IMR-90 (cell line): ENCODE data around the gene PXN. TPM values are rescaled to one million over a fixed set of nuclear protein-coding genes. Genes with fewer than 3 reads are reported as not detected.

Experiments used
- ATAC-seq: fragments of 200-7000 bp; cut with Tn5 transposase; 2 replicates; pipeline ENCODE4 v1.9.1; 2020; ENCODE audit warnings: low read depth, mild to moderate bottlenecking, moderate library complexity
- BruUV-seq: library from RNA; stranded (reverse); fragments of 400-500 nt; replicated peaks from 2 replicates; lab custom pipeline; 2021; lab: Mats Ljungman, UMichigan
- CTCF ChIA-PET: fragments of 300-600 bp; formaldehyde crosslinking; extraction: SDS; loops from one replicate; lab custom pipeline; 2021; ENCODE audit warnings: antibody characterized with exemption; lab: Yijun Ruan, JAX
- POLR2A ChIA-PET: fragments of 300-600 bp; sonication (Branson Sonifier 250); formaldehyde crosslinking; loops from one replicate; lab custom pipeline; 2022; ENCODE audit warnings: antibody characterized with exemption; ENCODE audit not compliant: unreplicated experiment; lab: Charles Lee
- DNase-seq: peaks from one replicate; pipeline ENCODE4 v3.0.0; 2013
- H2AFZ ChIP-seq: replicated peaks from 2 replicates; pipeline ENCODE3; 2013; ENCODE audit warnings: low read length, mild to moderate bottlenecking; ENCODE audit not compliant: poor library complexity
- H2AK5ac ChIP-seq: 2 replicates; pipeline ENCODE4 v1.6.1; 2013; ENCODE audit warnings: low read depth, low read length, inconsistent platforms
- H2AK9ac ChIP-seq: replicated peaks from 2 replicates; pipeline ENCODE3; 2013; ENCODE audit warnings: mild to moderate bottlenecking, low read depth, low read length, moderate library complexity; ENCODE audit not compliant: poor library complexity
- H2BK120ac ChIP-seq: 2 replicates; pipeline ENCODE4 v1.6.1; 2013; ENCODE audit warnings: low read depth, low read length, inconsistent platforms
- H2BK15ac ChIP-seq: 3 replicates; pipeline ENCODE4 v1.6.1; 2013; ENCODE audit warnings: low read depth, low read length, inconsistent platforms
- H2BK20ac ChIP-seq: 2 replicates; pipeline ENCODE4 v1.6.1; 2013; ENCODE audit warnings: low read depth, mild to moderate bottlenecking, inconsistent platforms, low read length, moderate library complexity
- H2BK5ac ChIP-seq: 2 replicates; pipeline ENCODE4 v1.6.1; 2013; ENCODE audit warnings: mild to moderate bottlenecking, low read depth, low read length, inconsistent platforms; ENCODE audit not compliant: poor library complexity, severe bottlenecking
- H3K14ac ChIP-seq: replicated peaks from 2 replicates; pipeline ENCODE4 v1.6.1; 2013; ENCODE audit warnings: low read depth, low read length, inconsistent platforms
- H3K18ac ChIP-seq: 2 replicates; pipeline ENCODE4 v1.6.1; 2013; ENCODE audit warnings: low read depth, low read length, control low read depth
- H3K23ac ChIP-seq: 2 replicates; pipeline ENCODE4 v1.6.1; 2013; ENCODE audit warnings: low read depth, low read length, inconsistent platforms
- H3K27ac ChIP-seq: 2 replicates; pipeline ENCODE4 v1.5.1; 2013; ENCODE audit warnings: mild to moderate bottlenecking, control low read depth, low read length; ENCODE audit not compliant: insufficient read depth
- H3K27me3 ChIP-seq: 2 replicates; pipeline ENCODE4 v1.6.1; 2013; ENCODE audit warnings: low read length; ENCODE audit not compliant: control insufficient read depth, insufficient read depth
- H3K36me3 ChIP-seq: 2 replicates; pipeline ENCODE4 v1.6.1; 2013; ENCODE audit warnings: low read length, mixed read lengths; ENCODE audit not compliant: control insufficient read depth, insufficient read depth
- H3K4ac ChIP-seq: 2 replicates; pipeline ENCODE4 v1.6.1; 2013; ENCODE audit warnings: low read depth, low read length, inconsistent platforms
- H3K4me1 ChIP-seq: 2 replicates; pipeline ENCODE4 v1.6.1; 2013; ENCODE audit warnings: low read length, mixed read lengths; ENCODE audit not compliant: control insufficient read depth, insufficient read depth
- H3K4me2 ChIP-seq: 2 replicates; pipeline ENCODE4 v1.6.1; 2013; ENCODE audit warnings: low read depth, mild to moderate bottlenecking, control low read depth, low read length, moderate library complexity
- H3K4me3 ChIP-seq: 2 replicates; pipeline ENCODE4 v1.5.1; 2013; ENCODE audit warnings: low read depth, mild to moderate bottlenecking, control low read depth, low read length, moderate library complexity; ENCODE audit not compliant: insufficient read depth
- H3K56ac ChIP-seq: 2 replicates; pipeline ENCODE4 v1.6.1; 2013; ENCODE audit warnings: low read length, inconsistent platforms; ENCODE audit not compliant: insufficient read depth; ENCODE audit errors: extremely low read depth
- H3K79me1 ChIP-seq, 2 experiments: 2 replicates each; pipeline ENCODE4 v1.6.1; 2013; ENCODE audit warnings: low read length in 2 of 2, inconsistent platforms in 1 of 2, low read depth in 1 of 2
- H3K9ac ChIP-seq: 2 replicates; pipeline ENCODE4 v1.6.1; 2013; ENCODE audit warnings: low read depth, low read length, control low read depth
- H3K9me1 ChIP-seq: 2 replicates; pipeline ENCODE4 v1.6.1; 2013; ENCODE audit warnings: low read length, inconsistent platforms; ENCODE audit not compliant: insufficient read depth
- H3K9me3 ChIP-seq: 2 replicates; pipeline ENCODE4 v1.6.1; 2013; ENCODE audit warnings: low read length; ENCODE audit not compliant: control insufficient read depth, insufficient read depth
- H4K20me1 ChIP-seq: 2 replicates; pipeline ENCODE4 v1.6.1; 2013; ENCODE audit warnings: low read length, inconsistent platforms; ENCODE audit not compliant: insufficient read depth
- H4K5ac ChIP-seq: 2 replicates; pipeline ENCODE4 v1.6.1; 2013; ENCODE audit warnings: mild to moderate bottlenecking, low read depth, low read length, control low read depth
- H4K8ac ChIP-seq, 2 experiments: 2 replicates each; pipeline ENCODE4 v1.6.1; 2013; ENCODE audit warnings: low read depth in 2 of 2, low read length in 2 of 2, control low read depth in 1 of 2, inconsistent platforms in 1 of 2
- H4K91ac ChIP-seq: 2 replicates; pipeline ENCODE4 v1.6.1; 2013; ENCODE audit warnings: low read depth, low read length, inconsistent platforms; ENCODE audit not compliant: insufficient read depth
- BHLHE40 ChIP-seq: fragments of 150-350 bp; IDR thresholded peaks from 2 replicates; pipeline ENCODE4 v1.6.1; 2016; ENCODE audit warnings: mild to moderate bottlenecking, low read depth, low read length
- CEBPB ChIP-seq: IDR thresholded peaks from 2 replicates; pipeline ENCODE4 v1.6.1; 2012; ENCODE audit warnings: low read depth, low read length, improper control_type of control experiment
- CHD1 ChIP-seq: IDR thresholded peaks from 2 replicates; pipeline ENCODE4 v1.6.1; 2012; ENCODE audit warnings: low read depth, low read length, improper control_type of control experiment
- ELK1 ChIP-seq: fragments of 150-350 bp; IDR thresholded peaks from 2 replicates; pipeline ENCODE4 v1.6.1; 2016; ENCODE audit warnings: low read depth, mild to moderate bottlenecking, low read length, moderate library complexity, borderline replicate concordance
- MAFK ChIP-seq: IDR thresholded peaks from 2 replicates; pipeline ENCODE4 v1.6.1; 2012; ENCODE audit warnings: low read depth, low read length, improper control_type of control experiment
- NFE2L2 ChIP-seq: fragments of 150-350 bp; IDR thresholded peaks from 2 replicates; pipeline ENCODE4 v1.6.1; 2016; ENCODE audit warnings: low read depth, mild to moderate bottlenecking, low read length
- POLR2A ChIP-seq: IDR thresholded peaks from 2 replicates; pipeline ENCODE4 v1.6.1; 2012; ENCODE audit warnings: mild to moderate bottlenecking, low read depth, low read length
- RAD21 ChIP-seq: IDR thresholded peaks from 2 replicates; pipeline ENCODE4 v1.6.1; 2012; ENCODE audit warnings: low read length, improper control_type of control experiment
- RFX5 ChIP-seq: IDR thresholded peaks from 2 replicates; pipeline ENCODE4 v1.8.0; 2012; ENCODE audit warnings: low read depth, mild to moderate bottlenecking, low read length, moderate library complexity
- WGBS, 2 experiments: methylation state at CpG; one replicate each; pipeline versions ENCODE4 v1.1.5 to v1.1.7; 2013; ENCODE audit warnings: missing lambda C conversion rate in 2 of 2; ENCODE audit not compliant: insufficient read length in 1 of 2; ENCODE audit errors: extremely low coverage in 2 of 2; 5-methylcytosine and 5-hydroxymethylcytosine counted together
- dilution Hi-C: fragments of 300-500 bp; cut with HindIII; formaldehyde crosslinking; loops from one replicate; pipeline ENCODE4 v1.14.3; 2018; ENCODE audit warnings: low sequenced_read_pairs; ENCODE audit not compliant: unreplicated experiment
- in situ Hi-C: fragments of 300-500 bp; cut with MboI; formaldehyde crosslinking; loops from 3 replicates; pipeline ENCODE4 v1.14.3; 2019; ENCODE audit warnings: low sequenced_read_pairs, inconsistent platforms, mixed read lengths
- intact Hi-C: fragments of 100-400 bp; cut with micrococcal nuclease; formaldehyde crosslinking; loops from 2 replicates; pipeline ENCODE4 v1.10.0; 2022
- polyA plus RNA-seq, 3 experiments: library from polyadenylated mRNA; depleted of rRNA; stranded (reverse); fragments of >200 nt; gene quantifications; 2 replicates each; pipeline ENCODE4 v1.2.3, GENCODE V29; 2012; ENCODE audit warnings: low replicate concordance in 1 of 3
- total RNA-seq: library from RNA; depleted of rRNA; stranded (reverse); fragments of >200 nt; gene quantifications from 2 replicates; pipeline ENCODE4 v1.2.3, GENCODE V29; 2012

Gene PXN
- total and polyA plus RNA-seq, 2 of the 4 experiments (the other 2 are of a cell fraction): 46.6 to 134 TPM

DNA sequence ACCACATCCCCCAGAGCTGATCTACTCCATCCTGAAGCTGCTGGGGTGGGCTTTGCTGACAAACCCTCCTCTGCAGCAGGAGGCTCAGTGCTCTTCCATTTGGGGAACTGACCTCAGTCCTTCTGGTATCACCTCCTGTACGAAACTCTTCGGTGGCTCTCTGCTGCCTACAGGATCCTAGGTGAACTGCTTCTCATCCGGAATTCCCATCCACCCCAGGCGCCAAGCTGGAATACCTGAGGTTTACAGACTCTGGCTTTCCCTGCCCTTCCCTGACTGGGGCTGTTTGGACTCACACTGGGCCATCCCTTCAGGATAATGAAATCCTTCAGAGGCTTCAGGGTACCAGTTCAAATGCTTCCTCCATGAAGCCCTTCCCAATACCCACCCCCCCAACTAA, 97.2 kb downstream of the PXN start:
- no peak overlapping the region for H2AK5ac ChIP-seq
- TF ChIP-seq POLR2A (no peak), MAFK (no peak), BHLHE40 (no peak), CHD1 (no peak), CEBPB (no peak), NFE2L2 (no peak), RFX5 (no peak), ELK1 (no peak), RAD21 (no peak)
- no peak overlapping the region for H3K27ac ChIP-seq
- no peak overlapping the region for H3K23ac ChIP-seq
- no peak overlapping the region for H3K4me2 ChIP-seq
- H2BK120ac ChIP-seq: no peak overlapping the region
- peaks cover 55% of the 10 kb centered on the region for H3K36me3 ChIP-seq
- peaks cover 4% of the 10 kb centered on the region; the same call in 1 of the 2 replicates for H4K20me1 ChIP-seq
- H2BK15ac ChIP-seq: no peak overlapping the region
- H3K14ac ChIP-seq: no peak overlapping the region
- H3K9me3 ChIP-seq: no peaks in the 10 kb centered on the region
- no peak overlapping the region for H2AFZ ChIP-seq
- H3K79me1 ChIP-seq: peaks cover 3 to 12% of the 10 kb centered on the region in 2 experiments; a peak in 3 of 4 replicates
- no peaks in the 10 kb centered on the region for H3K4me1 ChIP-seq
- no peak overlapping the region for H3K4me3 ChIP-seq
- DNase-seq: no peak
- ChIA-PET POLR2A (no interaction called here), CTCF (interaction anchor here (1.2 kb wide), 1 partner anchor 10 kb away, joined by 4 read pairs; no protein-coding TSS in a partner anchor)
- no peak overlapping the region for H3K9ac ChIP-seq
- no TSS peak for BruUV-seq
- intact Hi-C loops: no loop called here
- no peak for ATAC-seq
- no peak overlapping the region for H3K18ac ChIP-seq
- no peak overlapping the region for H2BK20ac ChIP-seq
- H4K5ac ChIP-seq: no peak overlapping the region
- H3K4ac ChIP-seq: no peak overlapping the region
- no peak overlapping the region for H4K91ac ChIP-seq
- H4K8ac ChIP-seq: no peak overlapping the region
- in situ Hi-C loops: no loop called here
- 97% methylated on average over 4 of the region's 4 CpGs; no CpG with 5 or more reads in 1 of the 2 experiments for WGBS, 2 experiments
- H3K27me3 ChIP-seq: no peaks in the 10 kb centered on the region
- dilution Hi-C loops: no loop called here
- H2BK5ac ChIP-seq: no peak overlapping the region
- no peak overlapping the region for H2AK9ac ChIP-seq
- H3K56ac ChIP-seq: no peak overlapping the region
- no peaks in the 10 kb centered on the region for H3K9me1 ChIP-seq
